Keratinocyte (primary cell): Measurements from ENCODE around the gene ODAD2. TPM values are rescaled to one million over a fixed set of nuclear protein-coding genes. Genes with fewer than 3 reads are reported as not detected.

Experiments used
- DNase-seq: peaks from one replicate; pipeline ENCODE4 v3.0.0-alpha.2; 2011; ENCODE audit warnings: low read depth, missing footprints, low spot score
- FAIRE-seq: peaks from 2 replicates; lab custom pipeline; 2011; peaks lifted over from hg19 to GRCh38; lab: Jason Lieb, UNC
- H2AFZ ChIP-seq: 2 replicates; pipeline ENCODE4 v1.6.0; 2012; ENCODE audit warnings: low read length, control low read depth, inconsistent platforms; ENCODE audit not compliant: control insufficient read depth
- H3K27ac ChIP-seq: 2 replicates; pipeline ENCODE4 v1.5.1; 2011; ENCODE audit warnings: low read length; ENCODE audit not compliant: control insufficient read depth, insufficient read depth
- H3K27me3 ChIP-seq: 3 replicates; pipeline ENCODE4 v1.6.0; 2011; ENCODE audit warnings: low read length; ENCODE audit not compliant: control insufficient read depth, insufficient read depth; ENCODE audit errors: extremely low read depth
- H3K36me3 ChIP-seq, 2 experiments: 2 replicates in 1 of 2; 3 replicates in 1 of 2; pipeline ENCODE4 v1.5.1; 2011; ENCODE audit warnings: low read length in 2 of 2, mild to moderate bottlenecking in 1 of 2; ENCODE audit not compliant: control insufficient read depth in 2 of 2, insufficient read depth in 2 of 2; ENCODE audit errors: extremely low read depth in 1 of 2
- H3K4me1 ChIP-seq: 3 replicates; pipeline ENCODE4 v1.5.1; 2011; ENCODE audit warnings: low read length; ENCODE audit not compliant: control insufficient read depth, insufficient read depth; ENCODE audit errors: extremely low read depth
- H3K4me2 ChIP-seq: 3 replicates; pipeline ENCODE4 v1.6.0; 2011; ENCODE audit warnings: low read depth, low read length; ENCODE audit not compliant: control insufficient read depth, insufficient read depth; ENCODE audit errors: extremely low read depth
- H3K4me3 ChIP-seq, 3 experiments: fragments of 200-600 bp in 1 of 3; sonication (generic) in 1 of 3; 2 replicates in 2 of 3; 3 replicates in 1 of 3; pipeline ENCODE4 v1.5.1; 2011 to 2016; ENCODE audit warnings: low read length in 3 of 3, mild to moderate bottlenecking in 3 of 3, control low read depth in 2 of 3, inconsistent platforms in 1 of 3, low read depth in 1 of 3, mixed read lengths in 1 of 3, mixed run types in 1 of 3, moderate library complexity in 1 of 3; ENCODE audit not compliant: control insufficient read depth in 2 of 3, insufficient read depth in 2 of 3; ENCODE audit errors: extremely low read depth in 1 of 3
- H3K79me2 ChIP-seq: 2 replicates; pipeline ENCODE4 v1.6.0; 2012; ENCODE audit warnings: low read length; ENCODE audit not compliant: control insufficient read depth, insufficient read depth
- H3K9ac ChIP-seq: 3 replicates; pipeline ENCODE4 v1.6.0; 2011; ENCODE audit warnings: low read length; ENCODE audit not compliant: control insufficient read depth, insufficient read depth; ENCODE audit errors: extremely low read depth
- H3K9me1 ChIP-seq: 3 replicates; pipeline ENCODE4 v1.6.0; 2011; ENCODE audit warnings: low read length; ENCODE audit not compliant: control insufficient read depth, insufficient read depth; ENCODE audit errors: extremely low read depth
- H3K9me3 ChIP-seq: 2 replicates; pipeline ENCODE4 v1.5.1; 2012; ENCODE audit warnings: low read depth, low read length; ENCODE audit not compliant: control insufficient read depth
- H4K20me1 ChIP-seq: 3 replicates; pipeline ENCODE4 v1.6.0; 2011; ENCODE audit warnings: low read length; ENCODE audit not compliant: control insufficient read depth, insufficient read depth; ENCODE audit errors: extremely low read depth
- CTCF ChIP-seq, 3 experiments: IDR thresholded peaks in 1 of 3; conservative IDR thresholded peaks in 1 of 3; optimal IDR thresholded peaks in 1 of 3; 2 replicates in 2 of 3; 3 replicates in 1 of 3; pipeline versions ENCODE3 to v1.5.1; 2011; ENCODE audit warnings: low read length in 3 of 3, mild to moderate bottlenecking in 3 of 3, moderate library complexity in 2 of 3, control low read depth in 1 of 3, inconsistent platforms in 1 of 3; ENCODE audit not compliant: insufficient read depth in 2 of 3; ENCODE audit errors: extremely low read depth in 1 of 3
- EZH2 ChIP-seq: IDR thresholded peaks from one replicate; pipeline ENCODE4 v1.6.1; 2012; ENCODE audit warnings: inconsistent platforms, mild to moderate bottlenecking, low read length, moderate library complexity
- dilution Hi-C: fragments of 300-500 bp; cut with MboI; formaldehyde crosslinking; loops from one replicate; pipeline ENCODE4 v1.7.0; 2020; ENCODE audit warnings: low sequenced_read_pairs; ENCODE audit not compliant: extremely low pct_ligation_motif_present
- polyA plus RNA-seq, 5 experiments: library from polyadenylated mRNA; depleted of rRNA in 3 of 5; stranded (reverse) in 3 of 5; stranded (forward) in 1 of 5; unstranded in 1 of 5; fragments of >200 nt; gene quantifications; 1 replicate in 1 of 5; 2 replicates in 3 of 5; 3 replicates in 1 of 5; pipeline versions ENCODE4 v1.2.1 to v1.2.3, GENCODE V29; 2011 to 2012; ENCODE audit warnings: missing spikeins in 2 of 5, low read depth in 1 of 5, low replicate concordance in 1 of 5

Gene ODAD2
- polyA plus RNA-seq, 1 donor (not counting 4 experiments of a cell fraction or from before 2014, with no cell fraction given): not detected

- no peak overlapping the region for H3K9ac ChIP-seq
- no peak overlapping the region for H3K4me2 ChIP-seq
- FAIRE-seq: no peak
Measured at GRCh38 chr10:27844223-27844622, 154.7 kb downstream of the ODAD2 start.

GRCh38 chr10:27838901-27839300 is 160.0 kb downstream of the ODAD2 start:
- no peak overlapping the region for H2AFZ ChIP-seq
- H3K27ac ChIP-seq: no peak overlapping the region
- no peaks in the 10 kb centered on the region for H3K79me2 ChIP-seq
- H3K9me3 ChIP-seq: no peaks in the 10 kb centered on the region
- no peak overlapping the region for H3K4me3 ChIP-seq
- H3K4me2 ChIP-seq: no peak overlapping the region
- FAIRE-seq: no peak
- no peak for TF ChIP-seq EZH2
- TF ChIP-seq CTCF (optimal IDR thresholded peaks at IDR 0.05 in 1 of 3, IDR thresholded peaks at IDR 0.05 in 1 of 3, conservative IDR thresholded peaks at IDR 0.05 in 1 of 3; ENCODE audit: extremely low read depth in 1 of 3, insufficient read depth in 2 of 3, low read length in 3 of 3): no peak
- no peaks in the 10 kb centered on the region for H3K4me1 ChIP-seq
- no peaks in the 10 kb centered on the region for H4K20me1 ChIP-seq
- no peak overlapping the region for H3K9ac ChIP-seq
- no peaks in the 10 kb centered on the region for H3K9me1 ChIP-seq
- DNase-seq: no peak
- H3K36me3 ChIP-seq: no peaks in the 10 kb centered on the region
- H3K27me3 ChIP-seq: no peaks in the 10 kb centered on the region
- dilution Hi-C loops: no loop called here

More at GRCh38 chr10:27844223-27844622, 154.7 kb downstream of the ODAD2 start:
- dilution Hi-C loops: no loop called here
- no peaks in the 10 kb centered on the region for H3K27me3 ChIP-seq
- TF ChIP-seq CTCF (optimal IDR thresholded peaks at IDR 0.05 in 1 of 3, IDR thresholded peaks at IDR 0.05 in 1 of 3, conservative IDR thresholded peaks at IDR 0.05 in 1 of 3; ENCODE audit: extremely low read depth in 1 of 3, insufficient read depth in 2 of 3, low read length in 3 of 3) (no peak), EZH2 (no peak)
- no peaks in the 10 kb centered on the region for H4K20me1 ChIP-seq
- H3K36me3 ChIP-seq: no peaks in the 10 kb centered on the region
- H3K27ac ChIP-seq: no peak overlapping the region
- H3K79me2 ChIP-seq: no peaks in the 10 kb centered on the region
- no peaks in the 10 kb centered on the region for H3K4me1 ChIP-seq
- no peak overlapping the region for H2AFZ ChIP-seq
- no peaks in the 10 kb centered on the region for H3K9me1 ChIP-seq
- no peak overlapping the region for H3K4me3 ChIP-seq
- DNase-seq: no peak
- no peaks in the 10 kb centered on the region for H3K9me3 ChIP-seq
